Activated naive CD8-positive, alpha-beta T cell treated with anti-CD3 and anti-CD28 coated beads, Interleukin-2, amount 50 U/mL, for 24 hours (primary cell): Measurements from ENCODE around the gene ARL16.
"Not testable (repeated sequence)": the region's sequence is repeated elsewhere in the genome, so short reads cannot be mapped to it uniquely, and the experiment has no call there.

ENCODE experiments used
- ATAC-seq: fragments of 150-1000 bp; cut with Tn5 transposase; one replicate; pipeline ENCODE4 v1.10.0; 2021
- DNase-seq: peaks from one replicate; pipeline ENCODE4 v3.0.0; 2021
- H3K27ac Mint-ChIP-seq: one replicate; pipeline ENCODE4 v1.8.0; 2021; ENCODE audit warnings: mild to moderate bottlenecking, mixed read lengths
- H3K27me3 Mint-ChIP-seq: one replicate; pipeline ENCODE4 v1.8.0; 2021; ENCODE audit warnings: mixed read lengths
- H3K36me3 Mint-ChIP-seq: one replicate; pipeline ENCODE4 v1.8.0; 2021; ENCODE audit warnings: low read depth, mixed read lengths
- H3K4me1 Mint-ChIP-seq: one replicate; pipeline ENCODE4 v1.8.0; 2021; ENCODE audit warnings: mixed read lengths
- H3K4me3 Mint-ChIP-seq: one replicate; pipeline ENCODE4 v1.8.0; 2021; ENCODE audit warnings: mild to moderate bottlenecking, moderate library complexity, mixed read lengths
- H3K9me3 Mint-ChIP-seq: one replicate; pipeline ENCODE4 v1.8.0; 2021; ENCODE audit warnings: mixed read lengths

ARL16 gene

GRCh38 chr17:81691608-81692007 lies 8.0 kb upstream of the ARL16 start:
- Mint-ChIP-seq H3K4me3 (no peak overlapping the region), H3K9me3 (no peaks in the 10 kb centered on the region), H3K27ac (no peak overlapping the region), H3K27me3 (no peaks in the 10 kb centered on the region), H3K4me1 (peaks cover 8% of the 10 kb centered on the region), H3K36me3 (peaks cover 30% of the 10 kb centered on the region)
- DNase-seq, result no peak
- ATAC-seq, result no peak

- no peak overlapping the region for H3K27ac Mint-ChIP-seq
- ATAC-seq (no peak), DNase-seq (no peak)
- H3K9me3 Mint-ChIP-seq, result no peaks in the 10 kb centered on the region
- peaks cover 10% of the 10 kb centered on the region for H3K4me1 Mint-ChIP-seq
- H3K4me3 Mint-ChIP-seq, result no peak overlapping the region
- peaks cover 33% of the 10 kb centered on the region for H3K36me3 Mint-ChIP-seq
- no peaks in the 10 kb centered on the region for H3K27me3 Mint-ChIP-seq
These were observed 7.6 kb upstream of the ARL16 start for GRCh38 chr17:81691196-81691595.

DNA sequence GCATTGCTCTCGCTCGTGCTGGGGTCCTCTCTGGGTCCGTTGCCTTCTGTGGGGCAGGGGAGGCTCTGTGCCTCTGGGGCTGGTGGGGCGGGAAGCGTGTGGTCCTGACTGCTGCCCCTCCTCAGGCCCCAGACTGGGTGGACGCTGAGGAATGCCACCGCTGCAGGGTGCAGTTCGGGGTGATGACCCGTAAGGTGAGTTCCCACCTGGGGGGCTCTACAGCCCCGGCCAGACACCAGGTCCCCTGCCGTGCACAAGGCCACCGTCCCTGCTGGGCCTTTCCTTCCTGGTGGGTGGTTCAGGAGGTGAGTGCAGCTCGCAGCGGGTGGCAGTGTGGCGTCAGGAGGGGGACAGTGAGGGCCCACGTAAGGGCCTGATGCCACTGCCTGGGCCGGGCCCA lies 7.0 kb upstream of the ARL16 start:
- H3K9me3 Mint-ChIP-seq, result no peaks in the 10 kb centered on the region
- no peaks in the 10 kb centered on the region for H3K27me3 Mint-ChIP-seq
- no peak for ATAC-seq
- peaks cover 14% of the 10 kb centered on the region for H3K4me1 Mint-ChIP-seq
- H3K4me3 Mint-ChIP-seq, result no peak overlapping the region
- peaks cover 36% of the 10 kb centered on the region for H3K36me3 Mint-ChIP-seq
- no peak overlapping the region for H3K27ac Mint-ChIP-seq
- no peak for DNase-seq

DNA sequence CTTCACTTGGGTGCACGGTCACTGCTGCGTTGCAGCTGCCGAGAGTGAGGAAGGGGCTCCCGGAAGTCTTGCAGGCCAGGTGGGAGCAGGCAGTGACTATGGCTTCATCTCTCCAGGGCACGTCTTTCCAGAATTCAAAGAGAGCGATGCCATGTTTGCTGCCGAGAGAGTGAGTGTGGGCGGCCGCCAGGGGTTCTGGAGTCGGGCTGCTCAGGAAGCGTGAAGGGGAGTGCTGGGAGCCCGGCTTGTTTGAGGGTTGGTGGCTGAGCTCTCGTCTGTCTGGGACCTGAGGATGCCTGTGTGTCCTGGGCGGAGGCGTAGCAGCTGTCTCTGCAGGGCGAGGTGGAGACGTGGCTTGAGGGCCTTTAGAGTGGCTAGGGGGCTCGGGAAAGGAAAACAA lies 6.5 kb upstream of the ARL16 start:
- no peaks in the 10 kb centered on the region for H3K9me3 Mint-ChIP-seq
- peaks cover 39% of the 10 kb centered on the region for H3K36me3 Mint-ChIP-seq

DNA sequence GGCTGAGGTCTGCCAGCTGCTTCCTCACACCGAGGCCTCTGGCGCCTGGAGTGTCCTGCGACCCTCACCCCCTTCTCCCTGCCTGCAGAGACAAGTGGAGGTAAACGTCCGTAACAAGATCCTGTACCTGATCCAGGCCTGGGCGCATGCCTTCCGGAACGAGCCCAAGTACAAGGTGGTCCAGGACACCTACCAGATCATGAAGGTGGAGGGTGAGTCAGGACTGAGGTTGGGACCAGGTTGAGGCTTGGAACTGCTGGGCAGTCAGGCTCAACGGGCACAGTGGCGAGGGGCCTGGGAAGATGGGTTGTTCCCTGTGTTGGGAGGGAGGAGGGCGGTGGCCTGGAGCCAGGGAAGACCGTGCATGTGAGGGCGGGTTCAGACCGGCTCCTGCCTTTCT lies 5.0 kb upstream of the ARL16 start:
- peaks cover 2% of the 10 kb centered on the region for H3K27me3 Mint-ChIP-seq
- peaks cover 46% of the 10 kb centered on the region for H3K36me3 Mint-ChIP-seq
- peaks cover 29% of the 10 kb centered on the region for H3K4me1 Mint-ChIP-seq
- ATAC-seq, result no peak
- DNase-seq, result no peak
- H3K9me3 Mint-ChIP-seq, result no peaks in the 10 kb centered on the region
- H3K27ac Mint-ChIP-seq, result no peak overlapping the region
- H3K4me3 Mint-ChIP-seq, result no peak overlapping the region

More for the DNA sequence above, 6.5 kb upstream of the ARL16 start:
- H3K4me3 Mint-ChIP-seq, result no peak overlapping the region
- no peak for DNase-seq
- peaks cover 19% of the 10 kb centered on the region for H3K4me1 Mint-ChIP-seq
- no peak for ATAC-seq
- H3K27ac Mint-ChIP-seq, result no peak overlapping the region
- no peaks in the 10 kb centered on the region for H3K27me3 Mint-ChIP-seq

GRCh38 chr17:81687770-81688541 lies 4.4 kb upstream of the ARL16 start:
- H3K27me3 Mint-ChIP-seq, result peaks cover 2% of the 10 kb centered on the region
- no peaks in the 10 kb centered on the region for H3K9me3 Mint-ChIP-seq
- no peak overlapping the region for H3K4me3 Mint-ChIP-seq
- peaks cover 47% of the 10 kb centered on the region for H3K36me3 Mint-ChIP-seq
- no peak for ATAC-seq
- no peak for DNase-seq
- peaks cover 31% of the 10 kb centered on the region for H3K4me1 Mint-ChIP-seq
- H3K27ac Mint-ChIP-seq, result no peak overlapping the region

GRCh38 chr17:81686614-81687013 lies 3.0 kb upstream of the ARL16 start:
- ATAC-seq, result no peak
- Mint-ChIP-seq H3K4me3 (no peak overlapping the region), H3K9me3 (no peaks in the 10 kb centered on the region), H3K27ac (no peak overlapping the region), H3K4me1 (peaks cover 41% of the 10 kb centered on the region), H3K27me3 (peaks cover 2% of the 10 kb centered on the region), H3K36me3 (peaks cover 40% of the 10 kb centered on the region)
- no peak for DNase-seq

GRCh38 chr17:81685108-81685507 lies 1.5 kb upstream of the ARL16 start:
- H3K36me3 Mint-ChIP-seq, result peaks cover 44% of the 10 kb centered on the region
- no peaks in the 10 kb centered on the region for H3K9me3 Mint-ChIP-seq
- peak; percentile 44 for ATAC-seq
- peak overlapping the region; percentile 91 for H3K27ac Mint-ChIP-seq
- peaks cover 43% of the 10 kb centered on the region for H3K4me1 Mint-ChIP-seq
- H3K27me3 Mint-ChIP-seq, result peaks cover 2% of the 10 kb centered on the region
- peak; percentile 54 for DNase-seq
- H3K4me3 Mint-ChIP-seq, result peak overlapping the region; percentile 92

DNA sequence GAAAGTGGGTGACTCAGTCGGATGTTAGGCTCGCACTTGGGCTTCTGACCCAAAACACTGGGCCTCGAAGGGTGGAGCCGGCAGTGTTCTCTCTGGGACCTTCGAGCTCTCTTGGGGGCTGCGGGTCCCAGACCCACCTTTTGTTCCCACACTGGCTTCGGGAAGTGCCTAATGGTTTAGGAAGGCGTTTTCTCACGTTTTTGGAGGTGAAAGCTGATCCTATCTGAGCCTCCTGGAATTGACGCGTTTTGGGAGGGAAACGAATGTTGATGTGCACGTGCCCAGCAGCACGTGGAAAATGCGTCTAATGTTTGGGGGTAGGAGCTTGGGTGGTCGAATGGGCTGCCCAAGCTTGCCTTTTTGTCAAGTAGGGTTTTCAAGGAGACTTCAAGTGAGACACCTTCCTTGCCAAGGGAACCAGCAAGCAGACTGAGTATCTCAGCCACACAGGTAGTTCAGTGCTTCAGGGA lies 880 bp upstream of the ARL16 start:
- peaks cover 2% of the 10 kb centered on the region for H3K27me3 Mint-ChIP-seq
- DNase-seq (peak; percentile 43), ATAC-seq (no peak)
- peaks cover 42% of the 10 kb centered on the region for H3K36me3 Mint-ChIP-seq
- H3K4me1 Mint-ChIP-seq, result peaks cover 43% of the 10 kb centered on the region
- peak overlapping the region; percentile 91 for H3K27ac Mint-ChIP-seq
- H3K9me3 Mint-ChIP-seq, result no peaks in the 10 kb centered on the region
- peak overlapping the region; percentile 92 for H3K4me3 Mint-ChIP-seq

DNA sequence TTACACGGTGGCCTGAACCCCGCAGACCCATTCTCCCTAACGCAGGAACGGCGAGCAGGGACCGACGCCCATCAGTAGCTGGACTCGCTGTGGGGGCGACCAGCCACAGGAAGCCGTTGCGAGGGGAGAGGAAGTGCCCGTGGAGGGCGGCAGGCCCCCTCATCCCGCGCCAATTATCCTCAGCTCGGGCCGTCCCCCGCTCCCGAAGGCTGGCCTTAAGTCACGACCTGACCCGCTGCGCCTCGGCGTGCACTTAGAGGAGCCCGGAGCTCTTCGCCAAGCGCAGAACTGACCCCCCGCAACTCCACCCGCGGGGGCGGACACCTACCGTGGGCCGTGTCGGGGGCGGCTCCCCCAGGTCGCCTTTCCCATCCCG lies 401 bp downstream of the ARL16 start:
- peak overlapping the region; percentile 97 for H3K27ac Mint-ChIP-seq
- ATAC-seq, result peak; percentile 0
- no peaks in the 10 kb centered on the region for H3K9me3 Mint-ChIP-seq
- DNase-seq, result no peak
- H3K27me3 Mint-ChIP-seq, result peaks cover 2% of the 10 kb centered on the region
- H3K4me1 Mint-ChIP-seq, result peaks cover 41% of the 10 kb centered on the region
- H3K36me3 Mint-ChIP-seq, result peaks cover 31% of the 10 kb centered on the region
- peak overlapping the region; percentile 92 for H3K4me3 Mint-ChIP-seq

GRCh38 chr17:81682565-81683207 lies 911 bp downstream of the ARL16 start:
- DNase-seq, result no peak

GRCh38 chr17:81681672-81682071 lies 1.9 kb downstream of the ARL16 start:
- H3K36me3 Mint-ChIP-seq, result peaks cover 23% of the 10 kb centered on the region
- ATAC-seq (no peak), DNase-seq (no peak)
- no peak overlapping the region for H3K27ac Mint-ChIP-seq
- H3K9me3 Mint-ChIP-seq, result no peaks in the 10 kb centered on the region
- H3K27me3 Mint-ChIP-seq, result peaks cover 2% of the 10 kb centered on the region
- peaks cover 35% of the 10 kb centered on the region for H3K4me1 Mint-ChIP-seq
- peak overlapping the region; percentile 6 for H3K4me3 Mint-ChIP-seq

More at GRCh38 chr17:81682565-81683207, 911 bp downstream of the ARL16 start:
- no peaks in the 10 kb centered on the region for H3K9me3 Mint-ChIP-seq
- peak overlapping the region; percentile 92 for H3K4me3 Mint-ChIP-seq
- H3K27ac Mint-ChIP-seq, result peak overlapping the region; percentile 78
- H3K4me1 Mint-ChIP-seq, result peaks cover 41% of the 10 kb centered on the region
- H3K36me3 Mint-ChIP-seq, result peaks cover 30% of the 10 kb centered on the region
- no peak for ATAC-seq
- H3K27me3 Mint-ChIP-seq, result peaks cover 2% of the 10 kb centered on the region

GRCh38 chr17:81680150-81680549 lies 3.4 kb downstream of the ARL16 start:
- Mint-ChIP-seq H3K4me3 (no peak overlapping the region), H3K27ac (no peak overlapping the region), H3K9me3 (no peaks in the 10 kb centered on the region), H3K36me3 (peaks cover 13% of the 10 kb centered on the region), H3K27me3 (peaks cover 2% of the 10 kb centered on the region), H3K4me1 (peaks cover 26% of the 10 kb centered on the region)
- ATAC-seq, result no peak
- DNase-seq, result no peak

DNA sequence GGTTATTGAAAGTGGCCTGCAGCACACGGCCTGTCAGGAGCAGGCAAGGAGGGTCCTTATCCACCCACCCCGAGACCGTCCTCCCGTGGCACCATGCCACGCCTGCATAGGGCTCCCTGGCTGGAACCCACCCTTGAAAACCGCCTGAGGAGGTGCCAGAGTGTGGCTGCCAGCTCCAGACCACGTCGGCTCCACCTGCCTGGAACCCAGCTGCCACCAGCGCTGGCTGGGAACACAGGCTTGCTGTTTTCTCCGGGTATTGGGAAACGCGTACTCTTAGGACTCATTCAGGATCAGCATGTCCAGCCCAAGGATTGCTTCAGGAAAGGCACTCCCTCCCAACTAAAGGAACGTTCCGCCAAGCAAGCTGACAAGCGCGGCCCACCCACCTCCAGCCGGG lies 6.7 kb downstream of the ARL16 start:
- DNase-seq, result no peak
- Mint-ChIP-seq H3K4me1 (peaks cover 4% of the 10 kb centered on the region), H3K27ac (no peak overlapping the region), H3K27me3 (no peaks in the 10 kb centered on the region), H3K4me3 (no peak overlapping the region), H3K9me3 (no peaks in the 10 kb centered on the region), H3K36me3 (peaks cover 12% of the 10 kb centered on the region)
- ATAC-seq, result no peak

- H3K27ac Mint-ChIP-seq, H3K4me3 Mint-ChIP-seq, ATAC-seq: not testable (repeated sequence)
These were observed 7.9 kb downstream of the ARL16 start for GRCh38 chr17:81675515-81676221.

More at GRCh38 chr17:81675515-81676221, 7.9 kb downstream of the ARL16 start:
- H3K4me1 Mint-ChIP-seq, H3K9me3 Mint-ChIP-seq, H3K27me3 Mint-ChIP-seq: not testable (repeated sequence)
- peaks cover 16% of the 10 kb centered on the region for H3K36me3 Mint-ChIP-seq
- DNase-seq, result peak; percentile 25
